Measurements from ENCODE around the gene NEAT1. TPM values are rescaled to one million over a fixed set of nuclear protein-coding genes. Genes with fewer than 3 reads are reported as not detected.

The NEAT1 gene
- polyA plus RNA-seq, 2 donors, result 536 to 1,203 TPM

DNA sequence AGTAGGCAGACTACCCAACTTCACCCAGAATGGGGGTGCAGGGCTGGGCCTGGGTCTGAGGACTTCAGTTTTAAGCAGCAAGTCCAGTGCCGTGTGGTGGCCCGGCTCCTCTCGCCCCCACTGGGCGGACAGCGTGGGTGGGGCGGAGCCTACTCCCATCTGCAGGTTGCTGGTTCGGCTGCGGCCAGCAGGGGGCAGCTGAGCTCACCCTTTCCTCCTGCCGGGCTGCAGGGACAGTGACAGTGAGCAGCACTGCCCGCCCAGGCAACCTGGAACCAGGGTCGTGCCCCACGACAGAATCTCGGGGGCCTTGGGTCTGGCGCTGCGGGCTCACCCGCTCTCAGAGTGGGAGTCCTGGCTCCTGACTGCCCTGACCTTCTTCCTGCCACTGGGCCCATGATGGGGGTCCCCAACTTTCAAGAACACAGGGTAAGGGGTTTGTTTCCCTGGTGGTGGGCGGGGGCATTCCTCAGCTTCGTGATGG lies 6.2 kb upstream of the NEAT1 start:
- H3K4me1 ChIP-seq (ENCODE audit: control insufficient read depth in 2 of 2, insufficient read depth in 2 of 2, low read length in 1 of 2), result peaks cover 8 to 29% of the 10 kb centered on the region in 2 donors
- 2 to 3% methylated on average over 18 of the region's 18 CpGs for WGBS, 2 donors
- H3K27me3 ChIP-seq (ENCODE audit: control insufficient read depth in 1 of 2, insufficient read depth in 2 of 2, low read length in 2 of 2), result no peaks in the 10 kb centered on the region
- peak overlapping the region; percentile 99 for H3K27ac ChIP-seq (ENCODE audit: low read depth in 2 of 2, low read length in 1 of 2)
- peaks cover under 1 to 22% of the 10 kb centered on the region in 2 donors for H3K36me3 ChIP-seq (ENCODE audit: control insufficient read depth in 2 of 2, insufficient read depth in 2 of 2, low read length in 1 of 2)
- no peaks in the 10 kb centered on the region for H3K9me3 ChIP-seq (ENCODE audit: control insufficient read depth in 2 of 2, insufficient read depth in 1 of 2, low read depth in 1 of 2, low read length in 1 of 2)
- peak overlapping the region; percentile 34 to 100 for H3K4me3 ChIP-seq (ENCODE audit: low read depth in 1 of 2, low read length in 2 of 2)

DNA sequence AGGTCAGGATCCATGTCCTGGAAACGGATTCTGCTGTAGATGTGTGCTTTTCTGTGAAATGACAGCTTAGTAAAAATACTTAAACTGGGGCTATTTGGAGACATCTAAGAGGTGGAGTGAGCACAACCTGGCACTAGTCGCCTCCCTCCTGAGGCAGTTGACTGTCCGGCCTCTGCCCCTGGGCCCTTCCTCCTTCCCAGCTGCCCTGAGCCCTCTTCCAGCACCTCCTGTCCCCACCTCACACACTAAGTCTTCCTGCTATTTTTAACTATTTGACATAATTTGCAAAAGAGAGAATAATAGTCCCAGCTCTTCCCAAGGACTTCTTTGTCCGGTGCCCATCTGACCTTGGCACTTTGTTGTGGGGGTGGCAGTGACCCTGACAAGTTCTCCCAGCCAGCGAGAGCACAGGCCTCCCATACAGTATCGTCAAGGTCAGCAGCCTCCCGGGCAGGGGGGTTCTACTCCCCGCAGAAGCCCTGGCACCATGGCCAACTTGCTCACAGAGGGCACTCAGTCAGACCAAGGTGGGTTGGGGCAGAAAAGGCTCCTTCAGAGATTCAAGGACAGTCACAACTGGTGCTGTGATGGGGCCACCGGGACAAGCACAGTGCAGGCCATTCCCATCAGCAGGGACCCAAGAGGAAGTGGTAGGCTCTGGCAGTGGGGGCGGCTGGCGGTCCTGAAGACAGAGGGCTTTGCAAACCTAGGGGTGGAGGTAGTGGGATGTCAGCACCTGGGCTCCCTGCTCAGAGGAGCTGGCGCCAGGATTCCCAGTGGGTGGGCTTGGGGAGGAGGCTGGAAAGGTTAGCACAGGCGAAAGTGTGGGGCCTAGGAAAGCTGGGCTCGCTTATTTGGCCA lies 5.5 kb upstream of the NEAT1 start:
- H3K27ac ChIP-seq (ENCODE audit: low read depth in 2 of 2, low read length in 1 of 2), result peak overlapping the region; percentile 99
- WGBS, 2 donors, result 24 to 33% methylated on average over 14 of the region's 14 CpGs
- peaks cover 8 to 29% of the 10 kb centered on the region in 2 donors for H3K4me1 ChIP-seq (ENCODE audit: control insufficient read depth in 2 of 2, insufficient read depth in 2 of 2, low read length in 1 of 2)
- no peaks in the 10 kb centered on the region for H3K9me3 ChIP-seq (ENCODE audit: control insufficient read depth in 2 of 2, insufficient read depth in 1 of 2, low read depth in 1 of 2, low read length in 1 of 2)
- H3K4me3 ChIP-seq (ENCODE audit: low read depth in 1 of 2, low read length in 2 of 2), result peak overlapping the region; percentile 34 to 100
- H3K36me3 ChIP-seq (ENCODE audit: control insufficient read depth in 2 of 2, insufficient read depth in 2 of 2, low read length in 1 of 2), result peaks cover 0 to 15% of the 10 kb centered on the region in 2 donors
- H3K27me3 ChIP-seq (ENCODE audit: control insufficient read depth in 1 of 2, insufficient read depth in 2 of 2, low read length in 2 of 2), result no peaks in the 10 kb centered on the region

DNA sequence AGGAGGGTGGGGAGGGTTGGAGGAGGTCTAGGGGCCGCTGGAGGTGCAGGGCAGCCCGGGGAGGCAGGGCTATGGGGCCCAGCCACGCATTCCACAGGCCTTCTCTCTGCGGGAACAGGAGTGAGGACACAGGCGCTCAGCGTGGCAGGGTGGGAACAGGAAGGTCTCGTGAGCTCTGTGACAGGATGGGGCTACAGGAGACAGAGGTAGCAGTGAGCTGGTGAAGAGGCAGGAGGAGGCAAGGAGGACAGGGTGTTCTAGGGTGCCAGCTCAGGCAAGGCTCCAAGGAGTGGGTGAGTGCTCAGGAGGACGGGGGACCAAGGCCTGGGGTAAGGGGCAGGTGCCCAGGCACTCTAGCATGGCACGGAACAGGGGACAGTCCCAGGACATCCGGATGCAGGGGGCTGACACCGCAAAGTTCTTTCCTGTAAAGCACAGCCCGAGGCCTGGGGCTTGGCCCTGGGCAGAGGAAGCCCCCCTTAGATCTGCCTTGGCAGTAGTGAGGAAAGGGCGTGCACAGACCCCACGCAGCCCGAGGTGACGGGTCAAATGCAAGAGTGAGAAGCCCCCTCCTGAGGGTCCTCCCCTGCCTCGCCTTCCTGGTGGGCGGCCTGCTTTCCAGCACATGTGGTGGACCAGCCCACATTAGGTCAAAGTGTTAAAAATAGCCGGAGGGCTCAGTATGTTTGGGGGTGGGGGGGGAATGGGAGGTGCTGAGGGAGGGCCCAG lies 4.7 kb upstream of the NEAT1 start:
- Histone ChIP-seq H3K4me1 (ENCODE audit: control insufficient read depth in 2 of 2, insufficient read depth in 2 of 2, low read length in 1 of 2) (peaks cover 8 to 26% of the 10 kb centered on the region in 2 donors), H3K9me3 (ENCODE audit: control insufficient read depth in 2 of 2, insufficient read depth in 1 of 2, low read depth in 1 of 2, low read length in 1 of 2) (no peaks in the 10 kb centered on the region), H3K27ac (ENCODE audit: low read depth in 2 of 2, low read length in 1 of 2) (peak overlapping the region; percentile 99), H3K4me3 (ENCODE audit: low read depth in 1 of 2, low read length in 2 of 2) (peak overlapping the region; percentile 34 to 100), H3K36me3 (ENCODE audit: control insufficient read depth in 2 of 2, insufficient read depth in 2 of 2, low read length in 1 of 2) (peaks cover 0 to 8% of the 10 kb centered on the region in 2 donors), H3K27me3 (ENCODE audit: control insufficient read depth in 1 of 2, insufficient read depth in 2 of 2, low read length in 2 of 2) (no peaks in the 10 kb centered on the region)
- WGBS, 2 donors, result 23 to 24% methylated on average over 19 of the region's 19 CpGs

DNA sequence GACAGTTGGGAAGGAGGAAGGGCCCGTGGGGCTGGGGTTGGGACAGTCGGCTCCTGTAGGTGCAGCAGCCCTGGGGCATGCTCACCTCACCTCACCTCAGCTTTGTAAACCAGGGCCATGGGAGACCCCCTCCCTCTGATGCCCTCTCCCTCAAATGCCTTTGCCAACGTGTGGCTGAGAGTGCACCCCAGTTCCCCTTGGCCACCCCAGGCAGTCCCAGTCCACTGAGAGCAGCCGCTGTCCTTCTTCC lies 4.2 kb upstream of the NEAT1 start:
- H3K4me3 ChIP-seq (ENCODE audit: low read depth in 1 of 2, low read length in 2 of 2), result peak overlapping the region; percentile 32 to 100

DNA sequence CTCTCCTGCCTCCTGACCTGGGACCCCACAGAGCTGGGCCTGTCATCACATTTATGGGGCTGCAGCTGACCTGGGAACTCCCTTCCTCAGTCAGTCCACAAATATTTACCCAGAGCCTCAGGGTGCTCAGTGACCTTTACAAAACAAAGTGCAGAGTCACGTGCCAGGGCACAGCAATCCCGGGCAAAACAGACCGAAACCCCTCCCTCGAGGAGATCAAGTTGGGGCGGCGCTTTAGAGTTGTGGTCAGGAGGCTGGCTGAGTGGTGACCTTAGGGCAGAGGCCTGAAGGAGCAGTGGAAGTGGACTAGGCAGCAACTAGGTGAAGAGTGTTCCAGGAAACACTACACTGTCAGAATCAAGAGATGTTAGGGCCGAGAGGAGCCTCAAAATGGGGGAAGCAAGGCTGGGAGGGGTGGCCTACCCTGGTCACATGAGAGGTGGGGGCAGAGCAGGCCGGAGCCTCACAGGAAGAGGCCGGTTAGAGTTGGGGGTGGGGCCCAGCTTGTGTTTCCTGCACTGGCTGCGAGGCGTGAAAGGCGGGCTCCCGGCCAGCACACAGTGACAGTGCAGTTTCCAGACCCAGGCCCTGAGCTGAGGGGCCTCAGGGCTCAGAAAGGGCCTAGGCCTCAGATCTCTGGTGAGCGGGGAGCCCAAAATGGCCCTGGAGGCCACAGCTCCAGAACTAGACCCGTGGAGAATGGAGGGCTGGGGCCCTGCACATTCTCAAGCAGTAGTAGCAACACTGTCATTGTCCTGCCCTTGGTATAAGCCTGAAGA lies 3.7 kb upstream of the NEAT1 start:
- 1 to 2% methylated on average over 15 of the region's 15 CpGs for WGBS, 2 donors
- H3K27ac ChIP-seq (ENCODE audit: low read depth in 2 of 2, low read length in 1 of 2), result peak overlapping the region; percentile 99
- peaks cover 0 to 3% of the 10 kb centered on the region in 2 donors for H3K36me3 ChIP-seq (ENCODE audit: control insufficient read depth in 2 of 2, insufficient read depth in 2 of 2, low read length in 1 of 2)
- H3K27me3 ChIP-seq (ENCODE audit: control insufficient read depth in 1 of 2, insufficient read depth in 2 of 2, low read length in 2 of 2), result no peaks in the 10 kb centered on the region
- peaks cover 8 to 26% of the 10 kb centered on the region in 2 donors for H3K4me1 ChIP-seq (ENCODE audit: control insufficient read depth in 2 of 2, insufficient read depth in 2 of 2, low read length in 1 of 2)
- no peaks in the 10 kb centered on the region for H3K9me3 ChIP-seq (ENCODE audit: control insufficient read depth in 2 of 2, insufficient read depth in 1 of 2, low read depth in 1 of 2, low read length in 1 of 2)
- peak overlapping the region; percentile 42 to 100 for H3K4me3 ChIP-seq (ENCODE audit: low read depth in 1 of 2, low read length in 2 of 2)

More for the DNA sequence above, 4.2 kb upstream of the NEAT1 start:
- no peaks in the 10 kb centered on the region for H3K27me3 ChIP-seq (ENCODE audit: control insufficient read depth in 1 of 2, insufficient read depth in 2 of 2, low read length in 2 of 2)
- peak overlapping the region; percentile 99 for H3K27ac ChIP-seq (ENCODE audit: low read depth in 2 of 2, low read length in 1 of 2)
- WGBS, 2 donors, result 4 to 8% methylated on average over 4 of the region's 4 CpGs
- peaks cover 0 to 8% of the 10 kb centered on the region in 2 donors for H3K36me3 ChIP-seq (ENCODE audit: control insufficient read depth in 2 of 2, insufficient read depth in 2 of 2, low read length in 1 of 2)
- H3K4me1 ChIP-seq (ENCODE audit: control insufficient read depth in 2 of 2, insufficient read depth in 2 of 2, low read length in 1 of 2), result peaks cover 8 to 26% of the 10 kb centered on the region in 2 donors
- no peaks in the 10 kb centered on the region for H3K9me3 ChIP-seq (ENCODE audit: control insufficient read depth in 2 of 2, insufficient read depth in 1 of 2, low read depth in 1 of 2, low read length in 1 of 2)

DNA sequence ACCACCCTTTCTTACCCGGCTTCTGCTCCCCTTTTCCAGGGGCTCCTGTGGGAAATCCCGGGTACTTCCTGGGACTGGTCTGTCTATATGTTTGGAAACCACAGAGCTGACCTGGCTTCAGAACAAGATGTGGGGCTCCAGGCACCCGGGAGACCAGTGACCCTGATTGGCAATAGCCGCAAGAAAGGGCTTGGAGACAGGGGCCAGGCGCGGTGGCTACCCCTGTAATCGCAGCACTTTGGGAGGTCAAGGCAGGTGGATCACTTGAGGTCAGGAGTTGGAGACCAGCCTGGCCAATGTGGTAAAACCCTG lies 3.2 kb upstream of the NEAT1 start:
- Histone ChIP-seq H3K27ac (ENCODE audit: low read depth in 2 of 2, low read length in 1 of 2) (peak overlapping the region; percentile 99), H3K4me1 (ENCODE audit: control insufficient read depth in 2 of 2, insufficient read depth in 2 of 2, low read length in 1 of 2) (peaks cover 8 to 26% of the 10 kb centered on the region in 2 donors), H3K27me3 (ENCODE audit: control insufficient read depth in 1 of 2, insufficient read depth in 2 of 2, low read length in 2 of 2) (no peaks in the 10 kb centered on the region), H3K9me3 (ENCODE audit: control insufficient read depth in 2 of 2, insufficient read depth in 1 of 2, low read depth in 1 of 2, low read length in 1 of 2) (no peaks in the 10 kb centered on the region), H3K36me3 (ENCODE audit: control insufficient read depth in 2 of 2, insufficient read depth in 2 of 2, low read length in 1 of 2) (no peaks in the 10 kb centered on the region), H3K4me3 (ENCODE audit: low read depth in 1 of 2, low read length in 2 of 2) (peak overlapping the region; percentile 42 to 100)
- 22 to 24% methylated on average over 7 of the region's 7 CpGs for WGBS, 2 donors

DNA sequence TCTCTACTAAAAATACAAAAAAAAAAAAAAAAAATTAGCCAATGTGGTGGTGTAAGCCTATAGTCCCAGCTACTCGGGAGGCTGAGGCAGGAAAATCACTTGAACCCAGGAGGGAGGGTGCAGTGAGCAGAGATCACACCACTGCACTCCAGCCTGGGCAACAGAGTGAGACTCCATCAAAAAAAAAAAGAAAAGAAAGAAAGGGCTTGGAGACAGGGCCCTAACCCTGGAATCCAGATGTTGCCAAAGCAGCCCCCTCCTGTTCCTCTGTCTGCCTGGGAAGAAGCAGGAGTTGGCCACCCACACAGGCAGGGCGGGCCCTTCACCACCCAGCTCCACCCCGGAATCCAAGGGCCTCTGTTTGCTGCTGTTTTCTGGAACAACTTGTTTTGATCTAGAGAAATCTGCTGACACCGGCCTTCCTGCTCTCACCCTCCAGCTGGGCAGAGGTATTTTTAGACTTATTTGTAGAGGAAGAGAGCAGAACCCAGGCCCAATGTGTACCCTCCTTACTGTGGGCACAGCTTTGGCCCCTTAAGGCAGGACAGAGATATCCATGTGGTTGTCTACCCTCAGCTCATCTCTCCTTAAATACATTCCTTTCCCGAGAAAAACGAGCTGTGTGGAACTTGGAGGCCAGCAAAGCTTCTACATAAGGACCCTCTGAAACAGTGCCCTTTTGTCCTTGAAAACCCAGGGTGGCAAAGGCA lies 2.7 kb upstream of the NEAT1 start:
- WGBS, 2 donors, result 0 to 2% methylated on average over 6 of the region's 6 CpGs

DNA sequence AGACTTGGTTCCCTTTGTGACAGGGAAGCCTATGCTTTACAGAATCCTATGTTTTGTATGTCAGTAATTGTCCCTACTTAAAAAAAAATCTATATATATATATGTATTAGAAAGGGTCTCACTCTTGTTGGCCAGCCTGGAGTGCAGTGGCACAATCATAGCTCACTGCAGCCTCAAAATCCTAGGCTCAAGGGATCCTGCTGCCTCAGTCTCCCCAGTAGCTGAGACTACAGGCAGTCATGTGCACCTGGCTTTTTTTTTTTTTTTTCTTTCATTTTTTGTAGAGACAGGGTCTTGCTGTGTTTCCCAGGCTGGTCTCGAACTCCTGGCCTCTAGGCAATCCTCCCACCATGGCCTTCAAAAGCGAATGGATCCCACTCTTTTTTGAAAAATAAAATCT lies 2.1 kb upstream of the NEAT1 start:
- Histone ChIP-seq H3K4me1 (ENCODE audit: control insufficient read depth in 2 of 2, insufficient read depth in 2 of 2, low read length in 1 of 2) (peaks cover 8 to 26% of the 10 kb centered on the region in 2 donors), H3K36me3 (ENCODE audit: control insufficient read depth in 2 of 2, insufficient read depth in 2 of 2, low read length in 1 of 2) (peaks cover 0 to 5% of the 10 kb centered on the region in 2 donors), H3K9me3 (ENCODE audit: control insufficient read depth in 2 of 2, insufficient read depth in 1 of 2, low read depth in 1 of 2, low read length in 1 of 2) (no peaks in the 10 kb centered on the region), H3K27me3 (ENCODE audit: control insufficient read depth in 1 of 2, insufficient read depth in 2 of 2, low read length in 2 of 2) (no peaks in the 10 kb centered on the region), H3K4me3 (ENCODE audit: low read depth in 1 of 2, low read length in 2 of 2) (peak overlapping the region; percentile 25 to 100), H3K27ac (ENCODE audit: low read depth in 2 of 2, low read length in 1 of 2) (peak overlapping the region; percentile 99)
- WGBS, 2 donors, result 54 to 61% methylated on average over 2 of the region's 2 CpGs

More for the DNA sequence above, 2.7 kb upstream of the NEAT1 start:
- Histone ChIP-seq H3K9me3 (ENCODE audit: control insufficient read depth in 2 of 2, insufficient read depth in 1 of 2, low read depth in 1 of 2, low read length in 1 of 2) (no peaks in the 10 kb centered on the region), H3K27ac (ENCODE audit: low read depth in 2 of 2, low read length in 1 of 2) (peak overlapping the region; percentile 99), H3K27me3 (ENCODE audit: control insufficient read depth in 1 of 2, insufficient read depth in 2 of 2, low read length in 2 of 2) (no peaks in the 10 kb centered on the region), H3K36me3 (ENCODE audit: control insufficient read depth in 2 of 2, insufficient read depth in 2 of 2, low read length in 1 of 2) (peaks cover 0 to 2% of the 10 kb centered on the region in 2 donors), H3K4me3 (ENCODE audit: low read depth in 1 of 2, low read length in 2 of 2) (peak overlapping the region; percentile 42 to 100), H3K4me1 (ENCODE audit: control insufficient read depth in 2 of 2, insufficient read depth in 2 of 2, low read length in 1 of 2) (peaks cover 8 to 26% of the 10 kb centered on the region in 2 donors)

All from esophagus (tissue), 2 donors.